ENCODE measurements around the gene PROKR2. TPM values are rescaled to one million over a fixed set of nuclear protein-coding genes. Genes with fewer than 3 reads are reported as not detected.

The PROKR2 gene
- total and polyA plus RNA-seq, 2 of the 13 experiments (the other 11 are each of a cell fraction or from before 2014, with no cell fraction given) = not detected

- TF ChIP-seq ZFP41 (CRISPR knock-in tag; IDR thresholded peaks at IDR 0.05; ENCODE audit: borderline replicate concordance) = no peak
- TF ChIP-seq CAMTA2 (CRISPR knock-in tag; IDR thresholded peaks at IDR 0.05; ENCODE audit: borderline replicate concordance) = no peak
Measured at GRCh38 chr20:5328268-5328667, 11.5 kb upstream of the PROKR2 start (continued).

GRCh38 chr20:5327356-5327755 lies 10.6 kb upstream of the PROKR2 start:
- Histone ChIP-seq H4K20me1 (ENCODE audit: insufficient read depth, low read length) (no peaks in the 10 kb centered on the region), H3K4me1 (ENCODE audit: insufficient read depth, low read length) (no peaks in the 10 kb centered on the region), H2AFZ (ENCODE audit: low read length) (no peak overlapping the region), H3K79me2 (ENCODE audit: insufficient read depth, low read length) (no peaks in the 10 kb centered on the region), H3K9ac (ENCODE audit: insufficient read depth, low read depth, low read length) (no peak overlapping the region), H3K4me2 (ENCODE audit: low read depth, low read length) (no peak overlapping the region), H3K9me3 (ENCODE audit: low read length) (no peaks in the 10 kb centered on the region), H3K4me3 (replicated peaks in 1 of 3; ENCODE audit: insufficient read depth in 1 of 3, low read depth in 2 of 3, low read length in 3 of 3) (no peak overlapping the region), H3K27ac (ENCODE audit: extremely low read length, insufficient read depth, low read length) (no peak overlapping the region), H3K36me3 (replicated peaks in 1 of 2; ENCODE audit: control insufficient read depth in 1 of 2, insufficient read depth in 2 of 2, low read length in 2 of 2) (no peaks in the 10 kb centered on the region), H3K27me3 (ENCODE audit: control insufficient read depth in 1 of 2, insufficient read depth in 2 of 2, low read length in 2 of 2) (peaks cover 0 to 57% of the 10 kb centered on the region in 2 experiments; a peak in 3 of 5 replicates)
- intact Hi-C loops (cut with micrococcal nuclease; ENCODE audit: unreplicated experiment) (no loop called here), in situ Hi-C loops (cut with HindIII; ENCODE audit: extremely low pct_ligation_motif_present, low pct_unique_long_range_greater_than_20kb) (no loop called here)
- no peak for DNase-seq (ENCODE audit: low spot score)
- no peak for FAIRE-seq
- CTCF ChIA-PET (ENCODE audit: low intra/inter-chr PET ratio, low total read pairs) = no interaction called here
- POLR2A ChIA-PET = no interaction called here
- 8% methylated on average over 3 of the region's 3 CpGs for WGBS (ENCODE audit: low lambda C conversion rate)
- no peak for TF ChIP-seq ZNF652 (CRISPR knock-in tag; IDR thresholded peaks at IDR 0.05; ENCODE audit: borderline replicate concordance, low read depth)
- no peak for TF ChIP-seq PCBP2 (optimal IDR thresholded peaks at IDR 0.05; ENCODE audit: low read depth, low read length, poor library complexity, severe bottlenecking)
- TF ChIP-seq ZMYM2 (CRISPR knock-in tag; IDR thresholded peaks at IDR 0.05) = no peak
- no peak for TF ChIP-seq ERF (CRISPR knock-in tag; IDR thresholded peaks at IDR 0.05)
- no peak for TF ChIP-seq YEATS4 (CRISPR knock-in tag; IDR thresholded peaks at IDR 0.05; ENCODE audit: borderline replicate concordance)
- TF ChIP-seq EZH2 (conservative IDR thresholded peaks at IDR 0.05; ENCODE audit: low read depth, low read length) = no peak
- no peak for TF ChIP-seq HNRNPK (IDR thresholded peaks at IDR 0.05; ENCODE audit: low read depth, low read length, poor library complexity, severe bottlenecking)
- TF ChIP-seq FIP1L1 (IDR thresholded peaks at IDR 0.05; ENCODE audit: borderline replicate concordance, insufficient read depth, low read depth, low read length) = no peak
- no peak for TF ChIP-seq CEBPZ (IDR thresholded peaks at IDR 0.05; ENCODE audit: low read length)
- no peak for TF ChIP-seq ZFP91 (CRISPR knock-in tag; IDR thresholded peaks at IDR 0.05; ENCODE audit: borderline replicate concordance)
- no peak for TF ChIP-seq ZNF577 (CRISPR knock-in tag; IDR thresholded peaks at IDR 0.05; ENCODE audit: borderline replicate concordance, low read depth)
- TF ChIP-seq SAFB2 (CRISPR knock-in tag; IDR thresholded peaks at IDR 0.05; ENCODE audit: borderline replicate concordance, low read depth) = no peak
- BruUV-seq (replicated peaks) = no TSS peak
- no peak for ATAC-seq
